Neural crest cell (in vitro differentiated cells): ENCODE results near the gene FBXW9. TPM values are rescaled to one million over a fixed set of nuclear protein-coding genes. Genes with fewer than 3 reads are reported as not detected.

Experiments
- DNase-seq: peaks from one replicate; pipeline ENCODE4 v3.0.0; 2021; ENCODE audit warnings: low read depth, mixed read lengths, low spot score
- H3K27ac Mint-ChIP-seq: one replicate; pipeline ENCODE4 v1.8.0; 2021; ENCODE audit warnings: mild to moderate bottlenecking, mixed read lengths; ENCODE audit not compliant: unreplicated experiment
- H3K27me3 Mint-ChIP-seq: 2 replicates; pipeline ENCODE4 v1.8.0; 2021; ENCODE audit warnings: low read depth, mild to moderate bottlenecking, mixed read lengths
- H3K36me3 Mint-ChIP-seq: 2 replicates; pipeline ENCODE4 v1.8.0; 2021; ENCODE audit warnings: low read depth, mild to moderate bottlenecking, mixed read lengths
- H3K4me1 Mint-ChIP-seq: 2 replicates; pipeline ENCODE4 v1.8.0; 2021; ENCODE audit warnings: mixed read lengths
- H3K4me3 Mint-ChIP-seq: one replicate; pipeline ENCODE4 v1.8.0; 2021; ENCODE audit warnings: mild to moderate bottlenecking, mixed read lengths
- H3K9me3 Mint-ChIP-seq: 2 replicates; pipeline ENCODE4 v1.8.0; 2021; ENCODE audit warnings: mixed read lengths
- total RNA-seq: library from RNA; stranded (reverse); gene quantifications from 2 replicates; pipeline ENCODE4 v1.2.1, GENCODE V29; 2021
- TF ChIP-seq, protein P1 (sequence below): fragments of 200-600 bp; sonication (generic); conservative IDR thresholded peaks from 2 replicates; pipeline ENCODE4 v1.5.0; 2021; ENCODE audit warnings: antibody characterized with exemption, mild to moderate bottlenecking

FBXW9 gene
- total RNA-seq, 1 donor from 2014 or later, result 15.9 TPM

DNA sequence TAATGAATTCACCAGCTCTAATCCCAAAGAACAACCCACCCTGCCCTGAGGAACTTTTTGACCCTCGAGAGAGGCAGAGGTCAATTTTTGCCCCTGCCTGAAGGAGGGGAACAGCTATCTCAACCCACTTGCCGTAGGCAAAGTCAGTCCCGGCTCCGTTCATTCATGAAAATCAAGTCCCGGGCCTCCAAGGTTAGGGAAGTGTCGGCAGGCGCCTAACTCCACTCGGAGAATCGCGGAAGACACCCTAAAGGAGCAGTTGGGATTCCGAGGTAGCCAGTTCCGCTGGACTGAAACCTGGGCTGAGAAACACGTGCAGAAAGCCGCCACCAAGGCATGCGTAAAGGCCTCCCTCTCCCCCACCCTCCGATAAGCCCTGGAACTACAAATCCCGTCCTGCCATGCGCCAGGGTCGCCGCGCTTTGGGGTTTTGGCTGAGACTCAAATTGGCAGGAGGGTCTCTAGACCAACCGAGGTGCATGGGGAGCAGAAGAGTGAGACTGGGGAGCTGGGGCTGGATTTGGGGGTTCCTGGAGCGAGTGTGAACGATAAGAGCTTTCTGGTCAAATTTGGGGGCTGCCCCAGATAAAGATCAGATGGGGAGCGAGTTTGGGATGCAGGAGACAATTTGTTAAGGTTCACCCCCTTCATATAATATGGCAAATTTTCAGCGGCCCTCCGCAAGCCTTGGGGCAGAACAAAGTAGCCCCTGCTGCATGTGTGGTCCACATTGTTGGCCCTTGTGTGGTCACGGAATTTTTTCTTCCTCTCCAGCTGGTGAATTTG, 27.4 kb upstream of the FBXW9 start, which contains the start of gene TNPO2:
TNPO2 (minus strand) TSS at position 292 of the 786 bp plus-strand sequence. CDS start 2,955 bp downstream, outside the sequence.
- H3K4me3 Mint-ChIP-seq, result peak within 1 kb of the TSS; percentile 100
- peak; percentile 67 for DNase-seq
- no peaks in the 10 kb centered on the region for H3K9me3 Mint-ChIP-seq
- peaks cover 15% of the 10 kb centered on the region for H3K36me3 Mint-ChIP-seq
- H3K27ac Mint-ChIP-seq, result peak within 1 kb of the TSS; percentile 100
- peaks cover 10% of the 10 kb centered on the region for H3K27me3 Mint-ChIP-seq
- TF ChIP-seq, protein P1, sequence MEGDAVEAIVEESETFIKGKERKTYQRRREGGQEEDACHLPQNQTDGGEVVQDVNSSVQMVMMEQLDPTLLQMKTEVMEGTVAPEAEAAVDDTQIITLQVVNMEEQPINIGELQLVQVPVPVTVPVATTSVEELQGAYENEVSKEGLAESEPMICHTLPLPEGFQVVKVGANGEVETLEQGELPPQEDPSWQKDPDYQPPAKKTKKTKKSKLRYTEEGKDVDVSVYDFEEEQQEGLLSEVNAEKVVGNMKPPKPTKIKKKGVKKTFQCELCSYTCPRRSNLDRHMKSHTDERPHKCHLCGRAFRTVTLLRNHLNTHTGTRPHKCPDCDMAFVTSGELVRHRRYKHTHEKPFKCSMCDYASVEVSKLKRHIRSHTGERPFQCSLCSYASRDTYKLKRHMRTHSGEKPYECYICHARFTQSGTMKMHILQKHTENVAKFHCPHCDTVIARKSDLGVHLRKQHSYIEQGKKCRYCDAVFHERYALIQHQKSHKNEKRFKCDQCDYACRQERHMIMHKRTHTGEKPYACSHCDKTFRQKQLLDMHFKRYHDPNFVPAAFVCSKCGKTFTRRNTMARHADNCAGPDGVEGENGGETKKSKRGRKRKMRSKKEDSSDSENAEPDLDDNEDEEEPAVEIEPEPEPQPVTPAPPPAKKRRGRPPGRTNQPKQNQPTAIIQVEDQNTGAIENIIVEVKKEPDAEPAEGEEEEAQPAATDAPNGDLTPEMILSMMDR, result no peak
- peaks cover 40% of the 10 kb centered on the region for H3K4me1 Mint-ChIP-seq

DNA sequence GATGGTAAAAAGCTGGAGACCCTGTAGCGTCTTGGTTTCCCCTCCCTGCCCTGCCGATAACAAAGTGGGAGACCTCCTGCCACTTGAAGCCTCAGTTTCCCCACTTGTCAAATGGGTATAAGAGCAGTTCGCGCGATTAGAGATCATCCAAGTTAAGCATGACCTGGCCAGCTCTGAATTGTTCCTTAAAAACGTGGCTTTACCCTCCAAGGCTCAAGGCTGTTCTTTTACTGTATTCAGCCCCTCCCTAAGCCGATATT, 26.9 kb upstream of the FBXW9 start:
- TF ChIP-seq, protein P1, result no peak
- Mint-ChIP-seq H3K4me1 (peaks cover 40% of the 10 kb centered on the region), H3K4me3 (peak overlapping the region; percentile 100), H3K36me3 (peaks cover 15% of the 10 kb centered on the region), H3K27ac (peak overlapping the region; percentile 100), H3K27me3 (peaks cover 10% of the 10 kb centered on the region), H3K9me3 (no peaks in the 10 kb centered on the region)
- no peak for DNase-seq

DNA sequence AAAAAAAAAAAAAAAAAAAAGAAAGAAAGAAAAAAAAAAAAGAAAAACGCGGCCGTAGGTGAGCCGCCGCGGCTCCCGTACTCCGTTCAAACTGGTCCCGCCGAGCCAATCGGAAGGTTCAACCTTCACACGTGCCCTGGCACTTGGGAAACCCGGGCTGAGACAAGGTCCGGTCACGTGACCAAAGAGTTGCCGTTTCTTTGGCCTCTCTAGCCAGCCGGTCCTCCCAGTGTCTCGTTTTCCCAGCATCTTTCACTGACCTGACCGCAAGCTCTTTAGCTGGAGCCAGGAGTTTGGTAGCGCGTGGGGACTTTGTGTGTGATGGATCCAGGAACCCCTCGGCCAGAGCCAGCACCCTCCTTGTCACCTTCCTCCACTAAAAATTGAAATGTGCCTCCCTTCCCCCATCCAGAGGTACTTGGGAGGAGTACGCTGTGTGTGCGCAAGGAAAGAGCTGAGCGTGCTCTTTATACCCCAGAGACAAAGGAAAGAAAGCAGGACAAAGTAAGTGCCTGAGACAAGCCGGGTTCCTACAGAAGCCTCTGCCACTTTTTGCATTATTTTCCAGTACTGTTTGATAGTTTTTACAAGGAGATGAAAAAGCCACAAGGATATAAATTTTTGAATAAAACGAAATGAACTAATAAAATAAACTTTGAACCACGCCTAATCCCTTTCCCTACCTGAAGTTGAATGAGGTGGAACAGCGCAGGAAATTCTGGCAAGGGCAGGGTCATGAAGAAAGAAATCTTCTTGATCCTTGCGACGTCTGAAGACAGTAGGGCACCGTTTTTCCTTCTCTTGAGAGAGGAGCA, 26.3 kb upstream of the FBXW9 start:
- Mint-ChIP-seq H3K9me3 (no peaks in the 10 kb centered on the region), H3K36me3 (peaks cover 12% of the 10 kb centered on the region), H3K4me1 (peaks cover 40% of the 10 kb centered on the region), H3K27ac (peak overlapping the region; percentile 100), H3K4me3 (peak overlapping the region; percentile 100), H3K27me3 (peaks cover 10% of the 10 kb centered on the region)
- TF ChIP-seq, protein P1, result no peak
- peak; percentile 91 for DNase-seq

DNA sequence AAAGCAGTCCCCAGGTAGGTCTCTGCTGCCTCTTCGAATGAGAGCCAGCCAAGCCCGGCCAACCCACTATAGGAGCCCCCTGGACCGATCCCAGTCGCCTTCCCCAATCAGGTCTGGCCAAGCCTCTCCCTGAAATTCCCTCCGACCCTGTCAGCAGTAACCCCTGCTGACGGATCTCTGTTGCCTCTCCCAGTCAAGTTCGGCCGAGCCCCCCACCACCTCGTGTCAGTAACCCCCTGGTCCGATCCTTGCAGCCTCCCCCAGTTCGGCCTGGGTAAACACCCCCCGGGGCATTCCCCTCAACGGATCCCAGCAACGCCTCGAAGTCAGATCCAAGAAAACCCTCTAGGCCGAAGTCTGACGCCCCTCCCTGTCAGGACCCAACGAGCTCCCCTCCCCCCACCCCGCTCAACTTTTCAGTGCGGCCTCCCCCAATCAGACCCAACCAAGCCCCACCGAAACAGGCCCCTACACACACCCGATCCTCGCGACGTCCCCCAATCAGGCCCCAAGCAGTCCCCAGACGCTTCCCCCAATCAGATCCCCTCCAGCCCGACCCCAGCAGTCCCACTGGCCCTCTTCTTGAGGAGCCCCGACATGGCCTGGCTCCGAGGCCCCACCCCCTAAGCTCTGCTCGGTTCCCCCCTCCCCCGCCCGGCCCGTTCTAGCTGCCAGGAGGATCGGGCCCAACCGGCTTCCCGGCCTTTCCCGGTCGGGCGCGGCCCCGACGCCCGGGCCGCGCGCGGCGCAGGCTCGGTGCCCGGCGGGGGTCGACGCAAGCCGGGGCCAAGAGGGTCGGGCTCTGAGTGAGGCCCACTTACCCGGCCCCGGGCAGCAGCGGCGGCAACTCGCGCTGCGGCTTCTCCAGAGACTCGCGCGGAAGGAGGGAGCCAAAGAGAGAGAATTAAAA, 25.5 kb upstream of the FBXW9 start:
- Mint-ChIP-seq H3K4me1 (peaks cover 40% of the 10 kb centered on the region), H3K27me3 (peaks cover 10% of the 10 kb centered on the region), H3K36me3 (peaks cover 11% of the 10 kb centered on the region), H3K4me3 (peak overlapping the region; percentile 100), H3K27ac (peak overlapping the region; percentile 100), H3K9me3 (no peaks in the 10 kb centered on the region)
- DNase-seq, result peak; percentile 49
- TF ChIP-seq, protein P1, result no peak
